ENCODE results near the gene FAM219A. TPM values are rescaled to one million over a fixed set of nuclear protein-coding genes. Genes with fewer than 3 reads are reported as not detected.

The FAM219A gene
- total RNA-seq, 1 experiment from 2014 or later: 14.7 TPM

DNA sequence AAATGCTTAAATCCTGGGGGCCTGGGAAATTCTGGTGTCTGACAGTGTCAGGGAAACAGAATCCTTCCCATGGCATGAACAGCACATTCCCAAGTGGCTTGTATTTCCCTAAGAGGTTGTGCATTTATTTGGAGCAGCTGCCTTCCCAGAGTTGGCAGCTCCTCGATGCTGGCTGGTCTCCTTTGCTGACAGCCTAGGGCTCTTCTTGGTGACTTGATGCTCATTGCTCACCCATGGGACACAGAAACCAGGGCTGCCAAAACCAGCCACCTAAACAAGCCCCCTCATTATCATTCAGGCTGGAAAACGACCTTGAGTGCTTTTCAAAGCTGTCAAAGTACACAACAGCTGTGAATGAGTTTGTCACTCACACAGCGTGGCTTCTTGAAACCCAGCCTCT, 40.2 kb upstream of the FAM219A start:
- POLR2A ChIA-PET: no interaction called here

DNA sequence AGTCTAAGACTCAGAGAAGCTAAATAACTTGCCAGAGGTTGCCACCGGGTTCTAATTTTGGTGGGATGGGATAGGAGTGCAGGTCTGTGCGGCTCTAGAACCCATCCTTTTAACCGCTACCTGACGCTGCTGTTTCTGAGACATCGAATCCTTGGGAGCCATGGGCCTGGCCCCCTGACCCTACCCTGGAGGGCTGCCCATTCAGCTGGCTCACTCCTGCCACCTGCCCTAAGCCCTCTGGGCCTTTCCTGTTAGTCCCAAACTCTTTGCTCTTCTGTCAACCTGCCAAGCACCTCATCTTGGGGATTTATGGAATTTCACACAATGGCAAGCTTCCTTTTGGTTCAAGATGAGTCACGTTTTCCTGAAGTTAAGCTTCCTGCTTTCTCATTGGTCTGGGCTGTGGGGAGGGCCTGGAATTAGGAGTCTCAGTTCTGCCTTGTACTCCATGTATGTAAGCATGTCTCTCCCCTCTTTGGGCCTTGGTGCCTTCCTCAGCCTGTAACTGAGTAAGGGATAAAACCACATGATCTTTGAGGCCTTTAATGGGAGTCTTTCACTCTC, 37.9 kb upstream of the FAM219A start:
- Histone ChIP-seq H3K4me1 (no peaks in the 10 kb centered on the region), H3K4me3 (ENCODE audit: low read depth, low read length) (no peak overlapping the region), H3K36me3 (ENCODE audit: control insufficient read depth, insufficient read depth, low read length) (no peaks in the 10 kb centered on the region), H3K27me3 (replicated peaks; ENCODE audit: control insufficient read depth, insufficient read depth, low read length) (no peaks in the 10 kb centered on the region), H3K9me3 (no peaks in the 10 kb centered on the region)
- Mint-ChIP-seq H3K4me3 (ENCODE audit: unreplicated experiment) (no peak overlapping the region), H3K27me3 (ENCODE audit: insufficient read depth, unreplicated experiment) (peaks cover 7% of the 10 kb centered on the region), H3K4me1 (ENCODE audit: low read depth, unreplicated experiment) (no peaks in the 10 kb centered on the region), H3K9me3 (ENCODE audit: unreplicated experiment) (no peaks in the 10 kb centered on the region), H3K36me3 (ENCODE audit: insufficient read depth, unreplicated experiment) (no peaks in the 10 kb centered on the region), H3K27ac (ENCODE audit: unreplicated experiment) (no peak overlapping the region)
- BruUV-seq (replicated peaks): no TSS peak
- ChIA-PET POLR2A (no interaction called here), CTCF (interaction anchor here (1.3 kb wide), 2 partner anchors 93 to 95 kb away, joined by 3 read pairs; no protein-coding TSS in a partner anchor)
- DNase-seq: no peak
- TF ChIP-seq, protein P1, sequence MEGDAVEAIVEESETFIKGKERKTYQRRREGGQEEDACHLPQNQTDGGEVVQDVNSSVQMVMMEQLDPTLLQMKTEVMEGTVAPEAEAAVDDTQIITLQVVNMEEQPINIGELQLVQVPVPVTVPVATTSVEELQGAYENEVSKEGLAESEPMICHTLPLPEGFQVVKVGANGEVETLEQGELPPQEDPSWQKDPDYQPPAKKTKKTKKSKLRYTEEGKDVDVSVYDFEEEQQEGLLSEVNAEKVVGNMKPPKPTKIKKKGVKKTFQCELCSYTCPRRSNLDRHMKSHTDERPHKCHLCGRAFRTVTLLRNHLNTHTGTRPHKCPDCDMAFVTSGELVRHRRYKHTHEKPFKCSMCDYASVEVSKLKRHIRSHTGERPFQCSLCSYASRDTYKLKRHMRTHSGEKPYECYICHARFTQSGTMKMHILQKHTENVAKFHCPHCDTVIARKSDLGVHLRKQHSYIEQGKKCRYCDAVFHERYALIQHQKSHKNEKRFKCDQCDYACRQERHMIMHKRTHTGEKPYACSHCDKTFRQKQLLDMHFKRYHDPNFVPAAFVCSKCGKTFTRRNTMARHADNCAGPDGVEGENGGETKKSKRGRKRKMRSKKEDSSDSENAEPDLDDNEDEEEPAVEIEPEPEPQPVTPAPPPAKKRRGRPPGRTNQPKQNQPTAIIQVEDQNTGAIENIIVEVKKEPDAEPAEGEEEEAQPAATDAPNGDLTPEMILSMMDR (IDR thresholded peaks at IDR 0.05; ENCODE audit: insufficient read depth in 1 of 2, low read depth in 1 of 2, low read length in 1 of 2, severe bottlenecking in 1 of 2, unreplicated experiment in 1 of 2): no peak
- intact Hi-C loops (cut with micrococcal nuclease; ENCODE audit: unreplicated experiment): no loop called here

More for the DNA sequence above, 40.2 kb upstream of the FAM219A start:
- Histone ChIP-seq H3K9me3 (no peaks in the 10 kb centered on the region), H3K36me3 (ENCODE audit: control insufficient read depth, insufficient read depth, low read length) (no peaks in the 10 kb centered on the region), H3K27me3 (replicated peaks; ENCODE audit: control insufficient read depth, insufficient read depth, low read length) (no peaks in the 10 kb centered on the region), H3K4me1 (no peaks in the 10 kb centered on the region), H3K4me3 (ENCODE audit: low read depth, low read length) (no peak overlapping the region)
- Mint-ChIP-seq H3K4me1 (ENCODE audit: low read depth, unreplicated experiment) (no peaks in the 10 kb centered on the region), H3K9me3 (ENCODE audit: unreplicated experiment) (no peaks in the 10 kb centered on the region), H3K36me3 (ENCODE audit: insufficient read depth, unreplicated experiment) (no peaks in the 10 kb centered on the region), H3K27ac (ENCODE audit: unreplicated experiment) (no peak overlapping the region), H3K4me3 (ENCODE audit: unreplicated experiment) (no peak overlapping the region), H3K27me3 (ENCODE audit: insufficient read depth, unreplicated experiment) (peaks cover 7% of the 10 kb centered on the region)
- no peak for DNase-seq
- CTCF ChIA-PET: interaction anchor here (1.5 kb wide), 1 partner anchor 94 kb away, joined by 3 read pairs; no protein-coding TSS in a partner anchor
- no TSS peak for BruUV-seq (replicated peaks)
- intact Hi-C loops (cut with micrococcal nuclease; ENCODE audit: unreplicated experiment): no loop called here
- TF ChIP-seq, protein P1 (IDR thresholded peaks at IDR 0.05; ENCODE audit: insufficient read depth in 1 of 2, low read depth in 1 of 2, low read length in 1 of 2, severe bottlenecking in 1 of 2, unreplicated experiment in 1 of 2): no peak

DNA sequence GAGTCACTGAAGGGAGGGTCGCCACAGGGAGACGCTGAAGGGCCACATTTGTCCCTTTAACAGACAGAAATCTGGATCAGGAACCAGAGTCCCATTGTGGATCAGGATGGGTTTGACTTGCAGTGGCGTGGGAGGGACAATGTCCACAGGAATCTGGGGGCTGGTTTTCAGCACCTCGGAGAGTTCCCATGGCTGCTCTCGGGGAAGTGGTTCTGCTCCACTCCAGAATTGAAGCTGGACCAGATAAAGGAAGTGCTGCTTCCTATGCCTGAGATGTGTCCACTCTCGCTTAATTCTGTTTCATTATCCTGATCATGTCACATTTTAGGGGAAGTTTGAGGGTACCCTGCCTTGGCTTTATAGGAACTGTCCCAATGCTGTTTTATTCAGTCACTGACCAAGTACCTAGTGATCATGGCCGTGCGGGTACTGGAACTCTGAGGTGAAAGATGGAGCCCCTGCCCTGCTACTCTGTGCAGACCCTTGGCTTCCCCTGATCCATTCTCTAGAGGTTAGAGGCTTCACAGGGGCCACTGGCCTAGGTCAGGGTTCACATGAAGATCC, 35.7 kb upstream of the FAM219A start:
- CTCF ChIA-PET: interaction anchor here (1.1 kb wide), 1 partner anchor 90 kb away, joined by 6 read pairs; no protein-coding TSS in a partner anchor
- H3K27me3 ChIP-seq (replicated peaks; ENCODE audit: control insufficient read depth, insufficient read depth, low read length): no peaks in the 10 kb centered on the region
- DNase-seq: peak; percentile 62 to 77
- Mint-ChIP-seq H3K4me1 (ENCODE audit: low read depth, unreplicated experiment) (no peaks in the 10 kb centered on the region), H3K27ac (ENCODE audit: unreplicated experiment) (no peak overlapping the region), H3K9me3 (ENCODE audit: unreplicated experiment) (no peaks in the 10 kb centered on the region), H3K4me3 (ENCODE audit: unreplicated experiment) (no peak overlapping the region), H3K27me3 (ENCODE audit: insufficient read depth, unreplicated experiment) (no peaks in the 10 kb centered on the region), H3K36me3 (ENCODE audit: insufficient read depth, unreplicated experiment) (no peaks in the 10 kb centered on the region)
- POLR2A ChIA-PET: no interaction called here
- BruUV-seq (replicated peaks): no TSS peak
- no peaks in the 10 kb centered on the region for H3K36me3 ChIP-seq (ENCODE audit: control insufficient read depth, insufficient read depth, low read length)
- intact Hi-C loops (cut with micrococcal nuclease; ENCODE audit: unreplicated experiment): no loop called here
- no peaks in the 10 kb centered on the region for H3K4me1 ChIP-seq
- H3K4me3 ChIP-seq (ENCODE audit: low read depth, low read length): no peak overlapping the region
- TF ChIP-seq, protein P1 (IDR thresholded peaks at IDR 0.05; ENCODE audit: insufficient read depth in 1 of 2, low read depth in 1 of 2, low read length in 1 of 2, severe bottlenecking in 1 of 2, unreplicated experiment in 1 of 2): no peak
- no peaks in the 10 kb centered on the region for H3K9me3 ChIP-seq

Data from Caco-2 (cell line).